IMR-90 (cell line): ENCODE results near the gene NACA. TPM values are rescaled to one million over a fixed set of nuclear protein-coding genes. Genes with fewer than 3 reads are reported as not detected.
A peak's percentile ranks its signal among the peaks of the same experiment; 100 is the strongest.

Experiments used
- ATAC-seq: fragments of 200-7000 bp; cut with Tn5 transposase; 2 replicates; pipeline ENCODE4 v1.9.1; 2020; ENCODE audit warnings: low read depth, mild to moderate bottlenecking, moderate library complexity
- BruUV-seq: library from RNA; stranded (reverse); fragments of 400-500 nt; replicated peaks from 2 replicates; lab custom pipeline; 2021; lab: Mats Ljungman, UMichigan
- CTCF ChIA-PET: fragments of 300-600 bp; formaldehyde crosslinking; extraction: SDS; loops from one replicate; lab custom pipeline; 2021; ENCODE audit warnings: antibody characterized with exemption; lab: Yijun Ruan, JAX
- POLR2A ChIA-PET: fragments of 300-600 bp; sonication (Branson Sonifier 250); formaldehyde crosslinking; loops from one replicate; lab custom pipeline; 2022; ENCODE audit warnings: antibody characterized with exemption; ENCODE audit not compliant: unreplicated experiment; lab: Charles Lee
- DNase-seq: peaks from one replicate; pipeline ENCODE4 v3.0.0; 2013
- H2AFZ ChIP-seq: replicated peaks from 2 replicates; pipeline ENCODE3; 2013; ENCODE audit warnings: low read length, mild to moderate bottlenecking; ENCODE audit not compliant: poor library complexity
- H2AK5ac ChIP-seq: 2 replicates; pipeline ENCODE4 v1.6.1; 2013; ENCODE audit warnings: low read depth, low read length, inconsistent platforms
- H2AK9ac ChIP-seq: replicated peaks from 2 replicates; pipeline ENCODE3; 2013; ENCODE audit warnings: mild to moderate bottlenecking, low read depth, low read length, moderate library complexity; ENCODE audit not compliant: poor library complexity
- H2BK120ac ChIP-seq: 2 replicates; pipeline ENCODE4 v1.6.1; 2013; ENCODE audit warnings: low read depth, low read length, inconsistent platforms
- H2BK15ac ChIP-seq: 3 replicates; pipeline ENCODE4 v1.6.1; 2013; ENCODE audit warnings: low read depth, low read length, inconsistent platforms
- H2BK20ac ChIP-seq: 2 replicates; pipeline ENCODE4 v1.6.1; 2013; ENCODE audit warnings: low read depth, mild to moderate bottlenecking, inconsistent platforms, low read length, moderate library complexity
- H2BK5ac ChIP-seq: 2 replicates; pipeline ENCODE4 v1.6.1; 2013; ENCODE audit warnings: mild to moderate bottlenecking, low read depth, low read length, inconsistent platforms; ENCODE audit not compliant: poor library complexity, severe bottlenecking
- H3K14ac ChIP-seq: replicated peaks from 2 replicates; pipeline ENCODE4 v1.6.1; 2013; ENCODE audit warnings: low read depth, low read length, inconsistent platforms
- H3K18ac ChIP-seq: 2 replicates; pipeline ENCODE4 v1.6.1; 2013; ENCODE audit warnings: low read depth, low read length, control low read depth
- H3K23ac ChIP-seq: 2 replicates; pipeline ENCODE4 v1.6.1; 2013; ENCODE audit warnings: low read depth, low read length, inconsistent platforms
- H3K27ac ChIP-seq: 2 replicates; pipeline ENCODE4 v1.5.1; 2013; ENCODE audit warnings: mild to moderate bottlenecking, control low read depth, low read length; ENCODE audit not compliant: insufficient read depth
- H3K27me3 ChIP-seq: 2 replicates; pipeline ENCODE4 v1.6.1; 2013; ENCODE audit warnings: low read length; ENCODE audit not compliant: control insufficient read depth, insufficient read depth
- H3K36me3 ChIP-seq: 2 replicates; pipeline ENCODE4 v1.6.1; 2013; ENCODE audit warnings: low read length, mixed read lengths; ENCODE audit not compliant: control insufficient read depth, insufficient read depth
- H3K4ac ChIP-seq: 2 replicates; pipeline ENCODE4 v1.6.1; 2013; ENCODE audit warnings: low read depth, low read length, inconsistent platforms
- H3K4me1 ChIP-seq: 2 replicates; pipeline ENCODE4 v1.6.1; 2013; ENCODE audit warnings: low read length, mixed read lengths; ENCODE audit not compliant: control insufficient read depth, insufficient read depth
- H3K4me2 ChIP-seq: 2 replicates; pipeline ENCODE4 v1.6.1; 2013; ENCODE audit warnings: low read depth, mild to moderate bottlenecking, control low read depth, low read length, moderate library complexity
- H3K4me3 ChIP-seq: 2 replicates; pipeline ENCODE4 v1.5.1; 2013; ENCODE audit warnings: low read depth, mild to moderate bottlenecking, control low read depth, low read length, moderate library complexity; ENCODE audit not compliant: insufficient read depth
- H3K56ac ChIP-seq: 2 replicates; pipeline ENCODE4 v1.6.1; 2013; ENCODE audit warnings: low read length, inconsistent platforms; ENCODE audit not compliant: insufficient read depth; ENCODE audit errors: extremely low read depth
- H3K79me1 ChIP-seq, 2 experiments: 2 replicates each; pipeline ENCODE4 v1.6.1; 2013; ENCODE audit warnings: low read length in 2 of 2, inconsistent platforms in 1 of 2, low read depth in 1 of 2
- H3K9ac ChIP-seq: 2 replicates; pipeline ENCODE4 v1.6.1; 2013; ENCODE audit warnings: low read depth, low read length, control low read depth
- H3K9me1 ChIP-seq: 2 replicates; pipeline ENCODE4 v1.6.1; 2013; ENCODE audit warnings: low read length, inconsistent platforms; ENCODE audit not compliant: insufficient read depth
- H3K9me3 ChIP-seq: 2 replicates; pipeline ENCODE4 v1.6.1; 2013; ENCODE audit warnings: low read length; ENCODE audit not compliant: control insufficient read depth, insufficient read depth
- H4K20me1 ChIP-seq: 2 replicates; pipeline ENCODE4 v1.6.1; 2013; ENCODE audit warnings: low read length, inconsistent platforms; ENCODE audit not compliant: insufficient read depth
- H4K5ac ChIP-seq: 2 replicates; pipeline ENCODE4 v1.6.1; 2013; ENCODE audit warnings: mild to moderate bottlenecking, low read depth, low read length, control low read depth
- H4K8ac ChIP-seq, 2 experiments: 2 replicates each; pipeline ENCODE4 v1.6.1; 2013; ENCODE audit warnings: low read depth in 2 of 2, low read length in 2 of 2, control low read depth in 1 of 2, inconsistent platforms in 1 of 2
- H4K91ac ChIP-seq: 2 replicates; pipeline ENCODE4 v1.6.1; 2013; ENCODE audit warnings: low read depth, low read length, inconsistent platforms; ENCODE audit not compliant: insufficient read depth
- CEBPB ChIP-seq: IDR thresholded peaks from 2 replicates; pipeline ENCODE4 v1.6.1; 2012; ENCODE audit warnings: low read depth, low read length, improper control_type of control experiment
- CHD1 ChIP-seq: IDR thresholded peaks from 2 replicates; pipeline ENCODE4 v1.6.1; 2012; ENCODE audit warnings: low read depth, low read length, improper control_type of control experiment
- FOS ChIP-seq: fragments of 150-350 bp; IDR thresholded peaks from 2 replicates; pipeline ENCODE4 v1.6.1; 2016; ENCODE audit warnings: low read depth, low read length
- MAFK ChIP-seq: IDR thresholded peaks from 2 replicates; pipeline ENCODE4 v1.6.1; 2012; ENCODE audit warnings: low read depth, low read length, improper control_type of control experiment
- MAZ ChIP-seq: IDR thresholded peaks from 2 replicates; pipeline ENCODE4 v1.6.1; 2012; ENCODE audit warnings: low read depth, mild to moderate bottlenecking, low read length, improper control_type of control experiment, moderate library complexity, borderline replicate concordance
- POLR2A ChIP-seq: IDR thresholded peaks from 2 replicates; pipeline ENCODE4 v1.6.1; 2012; ENCODE audit warnings: mild to moderate bottlenecking, low read depth, low read length
- RAD21 ChIP-seq: IDR thresholded peaks from 2 replicates; pipeline ENCODE4 v1.6.1; 2012; ENCODE audit warnings: low read length, improper control_type of control experiment
- RCOR1 ChIP-seq: IDR thresholded peaks from 2 replicates; pipeline ENCODE4 v1.6.1; 2012; ENCODE audit warnings: mild to moderate bottlenecking, low read length, improper control_type of control experiment; ENCODE audit not compliant: insufficient replicate concordance
- RFX5 ChIP-seq: IDR thresholded peaks from 2 replicates; pipeline ENCODE4 v1.8.0; 2012; ENCODE audit warnings: low read depth, mild to moderate bottlenecking, low read length, moderate library complexity
- WGBS, 2 experiments: methylation state at CpG; one replicate each; pipeline versions ENCODE4 v1.1.5 to v1.1.7; 2013; ENCODE audit warnings: missing lambda C conversion rate in 2 of 2; ENCODE audit not compliant: insufficient read length in 1 of 2; ENCODE audit errors: extremely low coverage in 2 of 2; 5-methylcytosine and 5-hydroxymethylcytosine counted together
- dilution Hi-C: fragments of 300-500 bp; cut with HindIII; formaldehyde crosslinking; loops from one replicate; pipeline ENCODE4 v1.14.3; 2018; ENCODE audit warnings: low sequenced_read_pairs; ENCODE audit not compliant: unreplicated experiment
- in situ Hi-C: fragments of 300-500 bp; cut with MboI; formaldehyde crosslinking; loops from 3 replicates; pipeline ENCODE4 v1.14.3; 2019; ENCODE audit warnings: low sequenced_read_pairs, inconsistent platforms, mixed read lengths
- intact Hi-C: fragments of 100-400 bp; cut with micrococcal nuclease; formaldehyde crosslinking; loops from 2 replicates; pipeline ENCODE4 v1.10.0; 2022
- polyA plus RNA-seq, 3 experiments: library from polyadenylated mRNA; depleted of rRNA; stranded (reverse); fragments of >200 nt; gene quantifications; 2 replicates each; pipeline ENCODE4 v1.2.3, GENCODE V29; 2012; ENCODE audit warnings: low replicate concordance in 1 of 3
- total RNA-seq: library from RNA; depleted of rRNA; stranded (reverse); fragments of >200 nt; gene quantifications from 2 replicates; pipeline ENCODE4 v1.2.3, GENCODE V29; 2012
- TF ChIP-seq, protein P1 (sequence below): fragments of 150-350 bp; IDR thresholded peaks from 2 replicates; pipeline ENCODE4 v1.6.1; 2017; ENCODE audit warnings: mild to moderate bottlenecking, antibody characterized with exemption, low read length, low read depth

NACA gene
- total and polyA plus RNA-seq, 2 of the 4 experiments (the other 2 are of a cell fraction): 662 to 1,223 TPM

DNA sequence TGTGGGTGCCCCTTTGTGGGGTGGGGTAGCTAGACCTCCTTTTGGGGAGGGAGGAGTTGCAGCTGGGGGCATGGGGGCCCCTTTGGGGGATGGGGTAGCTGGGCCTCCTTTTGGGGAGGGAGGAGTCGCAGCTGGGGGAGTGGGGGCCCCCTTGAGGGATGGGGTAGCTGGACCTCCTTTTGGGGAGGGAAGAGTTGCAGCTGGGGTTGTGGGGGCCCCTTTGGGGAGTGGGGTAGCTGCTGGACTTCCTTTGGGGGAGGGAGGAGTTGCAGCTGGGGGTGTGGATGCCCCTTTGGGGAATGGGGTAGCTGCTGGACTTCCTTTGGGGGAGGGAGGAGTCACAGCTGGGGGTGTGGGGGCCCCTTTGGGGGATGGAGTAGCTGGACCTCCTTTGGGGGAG, 7.0 kb downstream of the NACA start:
- no peak overlapping the region for H4K91ac ChIP-seq
- peaks cover 55% of the 10 kb centered on the region for H3K36me3 ChIP-seq
- peaks cover 44% of the 10 kb centered on the region for H3K9me1 ChIP-seq
- no peak overlapping the region for H3K4ac ChIP-seq
- no peak overlapping the region for H4K8ac ChIP-seq
- H4K20me1 ChIP-seq: peaks cover 89% of the 10 kb centered on the region
- BruUV-seq: no TSS peak
- no peak overlapping the region for H2AFZ ChIP-seq
- intact Hi-C loops (no loop called here), dilution Hi-C loops (no loop called here), in situ Hi-C loops (no loop called here)
- H3K23ac ChIP-seq: no peak overlapping the region
- no peak for DNase-seq
- H4K5ac ChIP-seq: no peak overlapping the region
- H3K9ac ChIP-seq: no peak overlapping the region
- no peak overlapping the region for H2BK15ac ChIP-seq
- H3K56ac ChIP-seq: no peak overlapping the region
- no peak overlapping the region for H2BK20ac ChIP-seq
- no peak overlapping the region for H2BK5ac ChIP-seq
- TF ChIP-seq POLR2A (no peak), MAZ (no peak), RFX5 (no peak), CEBPB (no peak), MAFK (no peak), RCOR1 (no peak), RAD21 (no peak), FOS (no peak), CHD1 (no peak)
- TF ChIP-seq, protein P1, sequence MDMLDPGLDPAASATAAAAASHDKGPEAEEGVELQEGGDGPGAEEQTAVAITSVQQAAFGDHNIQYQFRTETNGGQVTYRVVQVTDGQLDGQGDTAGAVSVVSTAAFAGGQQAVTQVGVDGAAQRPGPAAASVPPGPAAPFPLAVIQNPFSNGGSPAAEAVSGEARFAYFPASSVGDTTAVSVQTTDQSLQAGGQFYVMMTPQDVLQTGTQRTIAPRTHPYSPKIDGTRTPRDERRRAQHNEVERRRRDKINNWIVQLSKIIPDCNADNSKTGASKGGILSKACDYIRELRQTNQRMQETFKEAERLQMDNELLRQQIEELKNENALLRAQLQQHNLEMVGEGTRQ: no peak
- 0 out of 2 replicates have a peak overlapping the region, but pooled peaks have one; percentile 11 for H3K27ac ChIP-seq
- H3K18ac ChIP-seq: no peak overlapping the region
- WGBS, 2 experiments: 80% methylated on average over 1 of the region's 1 CpG; no CpG with 5 or more reads in 1 of the 2 experiments
- H2AK9ac ChIP-seq: no peak overlapping the region
- no peaks in the 10 kb centered on the region for H3K9me3 ChIP-seq
- H3K4me2 ChIP-seq: no peak overlapping the region
- H2BK120ac ChIP-seq: no peak overlapping the region
- H3K79me1 ChIP-seq: peaks cover 13 to 81% of the 10 kb centered on the region in 2 experiments
- H3K14ac ChIP-seq: no peak overlapping the region
- no peak overlapping the region for H2AK5ac ChIP-seq
- ChIA-PET CTCF (interaction anchor here (0.7 kb wide), 1 partner anchor 805 kb away, joined by 3 read pairs; no protein-coding TSS in a partner anchor), POLR2A (interaction anchor here (0.6 kb wide), 1 partner anchor 27 kb away, joined by 3 read pairs; no protein-coding TSS in a partner anchor)
- H3K4me1 ChIP-seq: peaks cover 15% of the 10 kb centered on the region
- no peaks in the 10 kb centered on the region for H3K27me3 ChIP-seq
- no peak overlapping the region for H3K4me3 ChIP-seq
- no peak for ATAC-seq
